NCI-H2196 treated with DMSO at 0.1 percent for 48 hours (cell line): ENCODE data around the gene CHORDC1.
A peak's percentile ranks its signal among the peaks of the same experiment; 100 is the strongest.
"Not testable (repeated sequence)": the region's sequence is repeated elsewhere in the genome, so short reads cannot be mapped to it uniquely, and the experiment has no call there.

Source experiments
- DNase-seq: peaks from one replicate; lab custom pipeline; 2025; ENCODE audit not compliant: unreplicated experiment; lab: John Stamatoyannopoulos, UW

Gene CHORDC1

DNA sequence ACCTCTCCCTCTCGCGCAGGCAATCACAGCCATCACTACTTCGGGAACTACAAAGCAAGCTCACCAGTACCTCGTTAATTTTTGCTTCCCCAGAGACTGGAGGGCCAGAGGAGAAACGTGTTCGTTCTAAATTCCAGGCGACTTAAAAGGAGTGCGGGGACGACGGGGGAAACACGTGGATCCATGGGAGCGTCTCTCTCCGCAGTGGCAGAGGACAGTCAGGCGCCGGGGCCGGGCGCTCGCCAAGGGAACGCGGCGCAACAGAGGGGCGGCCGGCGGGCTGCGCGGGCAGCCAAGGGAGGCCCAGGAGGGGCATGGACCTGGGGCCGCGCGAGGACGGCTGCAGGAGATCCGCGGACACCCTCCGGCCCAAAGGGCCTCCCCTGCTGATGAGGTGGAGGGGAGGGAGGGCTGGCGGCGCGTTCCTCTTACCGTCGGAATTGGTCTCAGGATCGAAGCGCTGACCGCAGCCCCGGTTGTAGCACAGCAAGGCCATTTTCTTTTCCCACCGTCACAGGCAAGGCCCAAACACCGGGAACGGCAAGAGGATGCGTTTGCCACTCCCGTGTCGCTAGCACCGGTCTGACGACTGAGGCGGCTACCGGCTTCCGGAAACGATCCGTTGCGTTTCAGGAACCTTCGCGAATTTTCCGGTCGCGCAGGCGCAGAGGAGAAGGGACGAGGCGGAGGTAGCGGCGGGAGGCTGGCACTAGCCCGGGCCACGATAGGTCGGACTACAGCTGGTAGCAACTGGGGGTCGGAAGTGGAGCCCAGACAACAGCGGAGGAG lies at the start of gene CHORDC1:
Gene CHORDC1, minus strand, starts transcription at position 591 of the 789 bp plus-strand sequence. Its CDS starts 95 bp downstream, at position 496.
- peak; percentile 78 for DNase-seq

DNA sequence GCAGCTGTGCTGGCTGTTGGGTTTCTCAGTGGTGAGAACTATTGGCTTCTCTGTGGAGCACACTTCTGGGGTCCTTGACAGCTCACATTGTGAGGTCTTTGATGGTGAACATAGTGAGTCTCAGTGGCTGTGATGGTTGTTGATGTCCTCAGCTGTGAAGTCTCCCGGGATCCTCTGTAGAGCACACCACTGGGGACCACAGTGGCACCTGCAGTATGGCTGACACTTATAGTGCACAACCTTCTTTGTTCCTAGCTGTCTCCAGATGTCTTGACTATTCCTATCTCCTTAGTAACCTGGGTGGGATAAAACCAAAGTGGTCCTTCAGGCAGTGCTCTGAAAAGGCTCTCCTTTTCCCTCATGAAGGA lies 34.3 kb upstream of the CHORDC1 start:
- no peak for DNase-seq

DNA sequence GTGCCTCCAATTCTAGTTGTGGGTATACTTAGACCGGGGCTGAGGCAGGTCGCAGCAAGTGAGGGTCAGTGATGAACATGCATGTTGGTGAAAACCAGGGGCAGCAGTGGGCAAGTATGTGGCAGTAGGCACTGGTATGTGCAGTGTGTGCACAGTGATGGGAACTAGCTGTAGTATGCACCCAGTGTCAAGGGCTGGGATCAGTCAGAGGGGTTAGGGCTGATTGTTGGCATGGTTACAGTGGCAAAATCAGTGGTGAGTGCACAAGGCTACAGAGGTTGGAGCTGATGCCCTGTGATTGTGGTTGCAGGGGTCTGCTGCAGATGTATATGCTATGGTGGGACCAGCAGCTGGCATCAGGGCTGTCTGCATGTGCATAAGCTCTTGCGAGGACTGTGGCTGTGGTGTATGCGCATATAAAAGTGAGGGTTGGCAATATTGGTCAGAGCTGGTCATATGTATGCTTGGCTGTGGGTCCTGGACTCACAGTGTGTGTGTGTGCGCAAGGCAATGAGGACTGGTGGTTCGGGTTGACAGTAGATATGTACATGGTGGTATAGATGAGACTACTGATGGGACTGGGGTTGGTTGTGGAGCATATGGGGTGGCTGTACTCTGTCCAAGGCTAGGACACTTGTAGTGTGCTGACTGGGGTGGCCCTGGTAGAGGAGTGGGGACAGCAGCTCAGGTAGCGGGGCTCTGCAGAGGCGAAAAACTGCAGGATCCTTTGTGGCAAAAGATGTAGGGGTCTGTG lies 33.7 kb upstream of the CHORDC1 start:
- no peak for DNase-seq

DNA sequence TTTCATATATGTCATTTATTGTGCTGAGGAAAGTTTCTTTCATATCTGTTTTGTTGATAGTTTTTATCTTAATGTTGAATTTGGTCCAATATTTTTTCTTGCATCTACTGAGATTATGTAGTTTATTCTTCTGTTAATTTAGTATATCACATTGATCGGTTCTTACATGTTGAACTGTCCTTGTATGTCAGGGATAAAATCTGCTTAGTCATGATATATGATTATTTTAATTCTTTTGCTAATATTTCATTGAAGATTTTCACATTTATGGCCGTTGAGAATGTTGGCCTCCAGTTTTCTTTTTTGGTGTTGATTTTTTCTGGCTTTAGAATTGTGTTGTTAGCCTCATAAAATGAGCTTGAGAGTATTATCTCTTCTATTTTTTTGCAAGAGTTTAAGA lies 31.2 kb upstream of the CHORDC1 start:
- DNase-seq: no peak

DNA sequence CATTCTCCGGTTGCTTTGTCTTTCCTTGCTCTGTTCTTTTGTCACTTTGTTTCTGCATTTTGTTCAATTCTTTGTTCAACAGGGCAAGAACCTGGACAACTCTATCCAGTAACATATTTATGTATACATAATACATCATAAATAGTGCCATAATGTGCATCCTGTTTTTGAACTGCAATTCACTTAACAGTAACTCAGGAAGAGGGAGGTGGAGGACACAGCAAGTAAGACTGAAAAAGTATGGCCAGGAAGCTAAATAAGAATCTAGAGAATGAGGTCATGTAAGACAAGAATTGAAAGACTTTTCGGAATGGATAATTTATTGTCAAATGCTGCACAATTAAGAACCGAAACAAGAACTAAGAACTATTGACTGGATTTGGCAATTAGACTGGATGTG lies 29.2 kb upstream of the CHORDC1 start:
- no peak for DNase-seq

DNA sequence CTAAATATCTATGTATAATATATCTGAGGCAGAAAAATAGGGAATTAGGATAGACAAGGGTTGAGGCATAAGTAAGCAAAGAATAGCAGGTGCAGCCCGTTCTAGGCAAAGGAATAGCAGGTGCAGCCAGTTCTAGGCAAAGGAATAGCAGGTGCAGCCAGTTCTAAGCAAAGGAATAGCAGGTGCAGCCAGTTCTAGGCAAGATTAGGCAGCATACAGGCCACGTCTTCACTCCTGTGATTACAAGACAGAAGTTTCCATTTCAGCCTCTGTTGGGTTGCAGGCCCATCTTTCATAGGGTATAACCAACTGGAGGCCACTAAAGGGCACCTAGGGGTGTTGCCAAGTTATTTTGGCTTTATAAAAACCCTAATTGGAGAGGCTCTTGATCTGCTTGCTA lies 28.8 kb upstream of the CHORDC1 start:
- no peak for DNase-seq

DNA sequence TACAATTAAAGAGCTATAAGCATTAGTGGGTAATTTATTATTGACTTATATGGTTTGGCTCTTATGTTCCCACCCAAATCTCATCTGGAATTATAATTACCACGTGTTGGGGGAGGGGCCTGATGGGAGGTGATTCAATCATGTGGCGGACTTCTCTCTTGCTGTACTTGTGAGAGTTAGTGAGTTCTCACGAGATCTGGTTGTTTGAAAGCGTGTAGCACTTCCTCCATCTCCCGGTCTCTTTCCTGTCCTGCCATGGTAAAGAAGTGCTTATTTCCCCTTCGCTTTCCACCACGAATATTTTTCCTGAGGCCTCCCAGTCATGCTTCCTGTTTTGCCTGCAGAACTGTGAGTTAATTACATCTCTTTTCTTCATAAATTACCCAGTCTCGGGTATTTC lies 28.1 kb upstream of the CHORDC1 start:
- no peak for DNase-seq

DNA sequence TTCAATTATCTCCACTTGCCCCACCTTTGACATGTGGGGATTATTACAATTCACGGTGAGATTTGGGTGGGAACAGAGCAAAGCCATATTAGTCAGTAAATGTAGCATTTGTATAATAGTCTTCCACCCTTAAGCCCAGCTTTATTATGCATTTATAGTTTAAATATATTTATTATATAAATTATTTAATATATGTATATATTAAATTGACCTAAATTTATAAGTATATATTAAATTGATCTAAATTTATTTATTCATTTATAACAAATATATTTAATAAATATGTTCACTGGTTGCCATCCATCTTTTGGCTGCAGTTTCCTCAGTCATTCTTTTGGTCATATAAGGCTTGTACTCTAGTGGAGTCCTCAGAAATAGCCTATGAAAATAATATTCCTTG lies 23.6 kb upstream of the CHORDC1 start:
- DNase-seq: no peak

DNA sequence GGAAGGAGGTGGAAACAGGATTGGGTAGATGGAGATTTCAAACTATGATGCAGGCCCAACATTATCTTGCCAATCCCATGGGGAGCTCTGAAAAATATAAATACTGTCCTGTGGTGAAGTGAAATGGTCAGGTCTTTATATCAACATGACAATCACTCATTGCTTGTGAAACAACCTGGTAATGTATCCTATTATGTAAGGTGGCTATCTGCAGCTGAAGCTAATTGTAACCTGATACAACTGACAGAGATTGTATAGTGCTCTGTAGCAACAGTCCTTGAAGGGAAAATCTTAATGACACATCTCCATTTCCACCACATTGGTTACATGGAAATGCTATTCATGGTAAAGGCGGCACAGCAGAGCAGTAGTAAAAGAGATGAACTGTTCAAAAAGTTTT lies 20.7 kb upstream of the CHORDC1 start:
- DNase-seq: no peak

DNA sequence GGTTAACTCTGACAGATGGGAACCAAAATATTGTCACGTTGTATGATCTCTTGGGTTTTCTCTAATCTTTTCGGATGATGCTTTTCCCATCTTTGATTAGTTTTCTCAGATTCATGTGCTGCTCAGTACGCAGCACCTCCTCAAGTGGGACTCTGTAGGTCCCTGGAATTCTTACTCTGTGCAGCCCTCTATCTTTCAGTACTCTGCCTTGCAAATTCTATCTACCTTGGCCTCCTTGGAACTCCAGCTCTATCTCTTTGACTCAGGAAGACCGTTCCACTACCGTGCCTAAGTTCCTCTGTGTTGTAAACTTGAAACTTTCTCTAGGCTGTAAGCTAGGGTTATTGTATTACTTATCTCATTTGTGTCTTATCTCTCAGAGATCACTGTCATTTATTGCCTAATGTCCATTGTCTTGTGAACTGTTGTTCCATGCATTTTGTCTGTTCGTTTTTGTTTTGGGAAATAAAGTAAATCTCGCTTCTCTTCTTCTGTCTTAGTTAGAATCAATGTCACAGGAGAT lies 20.1 kb upstream of the CHORDC1 start:
- no peak for DNase-seq

DNA sequence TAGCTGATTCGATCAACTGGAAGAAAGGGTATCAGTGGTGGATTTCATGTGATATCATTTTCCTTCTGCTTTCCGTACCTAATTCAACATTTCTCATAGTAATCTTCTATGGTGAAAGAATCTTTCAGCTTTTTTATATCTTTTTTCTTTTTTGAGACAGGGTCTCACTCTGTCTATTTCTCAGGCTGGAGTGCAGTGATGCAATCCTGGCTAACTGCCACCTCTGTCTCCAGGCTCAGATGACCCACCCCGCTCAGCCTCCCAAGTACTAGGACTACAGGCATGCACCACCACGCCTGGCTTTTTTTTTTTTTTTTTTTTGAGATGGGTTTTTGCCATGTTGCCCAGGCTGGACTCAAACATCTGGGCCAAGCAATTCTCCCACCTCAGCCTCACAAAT lies 18.6 kb upstream of the CHORDC1 start:
- no peak for DNase-seq

DNA sequence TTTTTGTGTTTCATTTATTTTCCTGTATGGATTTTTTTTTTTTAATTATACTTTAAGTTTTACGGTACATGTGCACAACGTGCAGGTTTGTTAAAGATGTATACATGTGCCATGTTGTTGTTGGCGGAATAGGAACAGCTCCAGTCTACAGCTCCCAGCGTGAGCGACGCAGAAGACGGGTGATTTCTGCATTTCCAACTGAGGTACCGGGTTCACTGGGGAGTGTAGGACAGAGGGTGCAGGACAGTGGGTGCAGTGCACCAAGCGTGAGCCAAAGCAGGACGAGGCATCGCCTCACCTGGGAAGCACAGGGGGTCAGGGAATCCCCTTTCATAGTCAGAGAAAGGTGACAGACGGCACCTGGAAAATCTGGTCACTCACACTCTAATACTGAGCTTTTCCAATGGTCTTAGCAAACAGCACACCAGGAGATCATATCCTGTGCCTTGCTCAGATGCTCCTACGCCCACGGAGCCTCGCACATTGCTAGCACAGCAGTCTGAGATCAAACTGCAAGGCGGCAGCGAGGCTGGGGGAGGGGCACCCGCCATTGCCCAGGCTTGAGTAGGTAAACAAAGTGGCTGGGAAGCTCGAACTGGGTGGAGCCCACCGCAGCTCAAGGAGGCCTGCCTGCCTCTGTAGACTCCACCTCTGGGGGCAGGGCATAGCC lies 17.3 kb upstream of the CHORDC1 start:
- DNase-seq: not testable (repeated sequence)

DNA sequence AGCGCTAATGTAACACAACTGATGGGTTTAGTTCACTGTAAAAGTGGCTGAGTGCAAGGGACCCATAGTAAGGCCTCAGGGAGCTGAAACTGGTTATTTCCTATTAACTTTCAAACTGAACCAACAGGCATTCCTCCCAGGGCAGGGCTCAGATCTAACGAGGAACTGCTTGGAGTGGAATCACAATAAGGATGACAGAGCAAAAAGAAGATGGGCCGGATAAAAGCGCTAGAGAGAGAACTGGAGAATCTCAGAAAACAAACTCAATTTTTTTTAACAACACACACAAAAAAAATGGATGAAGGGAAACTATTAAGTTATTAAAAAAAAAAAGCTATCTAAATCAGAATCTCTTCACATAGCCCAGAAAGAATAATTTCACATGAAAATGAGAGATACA lies 14.2 kb upstream of the CHORDC1 start:
- DNase-seq: no peak

DNA sequence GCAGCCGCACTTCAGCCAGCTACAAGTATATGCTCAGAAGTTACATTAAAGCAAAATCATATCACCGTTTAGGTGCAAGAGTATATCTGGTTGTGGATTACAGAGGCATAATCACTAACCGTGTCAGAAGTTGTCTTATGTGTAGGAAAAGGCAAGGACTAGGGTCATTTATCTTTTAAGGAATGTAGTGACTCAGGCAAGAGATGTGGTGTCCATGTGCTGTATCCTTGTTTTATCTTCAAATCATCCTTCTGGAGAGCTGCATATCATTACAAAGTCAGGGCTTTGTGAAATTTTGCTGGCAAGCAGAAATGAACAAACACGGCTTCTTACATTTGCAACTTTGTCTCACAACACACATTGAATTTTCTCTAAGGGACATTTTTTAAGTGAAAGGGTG lies 12.7 kb upstream of the CHORDC1 start:
- no peak for DNase-seq

DNA sequence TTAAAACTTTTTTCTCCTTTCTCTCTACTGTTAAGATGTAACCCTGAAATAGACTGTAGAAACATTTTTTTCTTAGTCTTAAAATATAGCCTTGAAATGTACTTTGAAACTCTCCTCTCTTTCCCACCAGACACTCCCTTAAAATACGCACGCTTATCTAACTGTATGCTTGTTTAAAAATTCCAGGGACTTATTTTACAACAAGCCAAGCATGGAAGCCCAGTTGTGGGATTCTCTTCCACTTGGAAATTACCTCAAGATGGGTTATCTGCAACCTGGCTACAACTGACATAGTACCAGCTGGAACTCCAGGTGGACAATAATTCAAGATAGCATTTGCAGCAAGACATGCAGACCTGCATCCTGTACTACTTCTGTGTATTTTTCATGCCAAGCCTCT lies 12.1 kb upstream of the CHORDC1 start:
- no peak for DNase-seq

DNA sequence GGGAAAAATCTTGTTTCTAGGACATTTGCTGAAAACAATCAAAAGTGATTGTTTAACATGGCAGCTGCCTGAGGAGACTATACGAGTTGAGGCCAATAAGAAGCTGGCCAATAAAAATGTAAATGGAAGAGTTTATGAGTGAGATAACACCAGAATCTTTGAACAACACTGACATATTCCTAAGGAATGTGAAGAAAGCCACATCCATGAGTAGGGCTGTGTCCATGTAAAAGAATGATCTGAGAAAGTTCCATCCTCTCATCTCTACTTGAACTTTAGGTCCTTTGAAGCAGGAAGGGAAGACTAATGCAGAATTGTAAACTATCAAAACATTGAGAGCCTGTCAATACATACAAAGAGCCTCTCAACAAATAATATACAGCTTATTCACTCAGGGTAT lies 6.9 kb upstream of the CHORDC1 start:
- no peak for DNase-seq

DNA sequence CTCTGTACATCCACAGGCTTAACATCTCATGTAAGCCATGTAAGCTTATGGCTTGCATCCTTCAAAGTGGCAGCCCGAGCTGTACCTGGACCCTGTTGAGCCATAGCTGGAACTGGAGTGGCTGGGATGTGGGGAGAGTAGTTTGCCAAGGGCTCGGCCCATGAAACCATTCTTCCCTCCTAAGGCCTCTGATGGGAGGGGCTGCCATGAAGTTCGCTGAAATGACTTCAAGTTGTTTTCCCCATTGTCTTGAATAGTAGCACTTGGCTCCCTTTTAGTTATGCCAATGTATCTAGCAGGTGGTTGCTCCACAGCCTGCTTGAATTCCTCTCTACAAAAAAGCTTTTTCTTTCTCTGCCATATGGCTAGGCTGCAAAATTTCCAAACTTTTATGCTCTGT lies 5.2 kb upstream of the CHORDC1 start:
- no peak for DNase-seq

DNA sequence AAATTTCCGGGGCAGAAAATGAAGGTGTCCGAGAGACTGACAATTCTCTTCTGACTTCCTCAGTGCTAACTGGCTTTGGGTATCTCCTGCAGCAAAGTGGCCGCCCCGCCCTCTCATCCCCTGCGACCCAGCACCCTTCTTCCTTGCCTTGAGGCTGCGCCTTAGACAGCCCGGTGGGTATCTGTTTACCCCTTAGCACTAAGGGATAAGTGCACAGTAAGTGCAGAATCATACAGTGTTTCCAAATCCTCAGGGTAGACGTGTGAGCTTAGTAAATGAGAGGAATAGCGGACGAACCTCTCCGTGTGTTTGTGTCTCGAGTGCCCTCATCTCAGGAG lies 368 bp upstream of the CHORDC1 start:
- no peak for DNase-seq

DNA sequence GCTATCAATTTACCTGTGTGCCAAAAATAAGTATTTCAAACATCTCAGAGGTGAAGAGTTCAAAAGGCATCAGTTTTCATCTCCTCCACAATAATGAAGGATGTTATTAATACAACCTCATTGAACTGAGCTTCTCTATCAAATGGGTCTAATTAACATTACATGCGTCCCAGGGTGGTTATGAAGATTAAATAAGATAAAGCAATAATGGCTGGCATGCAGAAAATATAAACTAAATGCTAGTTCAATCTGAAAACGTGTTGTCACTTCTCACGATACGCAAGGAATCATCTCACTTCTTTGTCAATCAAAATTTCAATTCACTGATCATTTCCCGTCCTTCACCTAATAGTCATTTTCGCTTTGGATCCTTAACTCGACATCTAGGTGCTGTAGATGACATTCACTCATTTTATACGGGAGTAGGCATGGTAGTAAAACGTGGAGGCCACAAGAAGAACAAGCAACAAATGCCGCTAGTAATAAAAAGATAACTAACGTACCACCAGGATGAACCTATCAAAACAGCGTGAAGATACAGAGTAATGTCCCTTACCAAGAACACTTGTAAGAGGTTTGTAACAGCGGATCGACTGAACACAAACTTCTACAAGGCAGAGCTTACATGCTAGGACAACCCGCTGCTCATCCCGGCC lies 918 bp downstream of the CHORDC1 start:
- no peak for DNase-seq

DNA sequence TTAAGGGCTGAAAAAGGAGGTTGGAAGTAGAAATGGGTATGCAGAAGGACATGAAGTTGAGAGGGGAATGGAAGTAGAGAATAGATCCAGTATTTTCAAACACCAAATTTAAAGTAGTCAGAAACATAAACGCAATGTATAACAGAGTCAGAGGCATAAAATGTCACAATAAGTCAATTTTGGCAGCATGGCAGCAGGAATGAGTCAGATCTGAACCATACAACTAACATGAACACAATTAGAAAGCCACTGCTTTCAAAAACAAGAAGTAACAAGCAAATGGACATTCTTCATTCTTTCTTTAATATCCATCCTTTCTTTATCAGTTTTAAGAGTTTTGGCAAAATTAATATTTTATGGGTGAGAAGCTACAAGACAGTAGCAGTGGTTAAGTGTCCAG lies 2.5 kb downstream of the CHORDC1 start:
- DNase-seq: no peak

DNA sequence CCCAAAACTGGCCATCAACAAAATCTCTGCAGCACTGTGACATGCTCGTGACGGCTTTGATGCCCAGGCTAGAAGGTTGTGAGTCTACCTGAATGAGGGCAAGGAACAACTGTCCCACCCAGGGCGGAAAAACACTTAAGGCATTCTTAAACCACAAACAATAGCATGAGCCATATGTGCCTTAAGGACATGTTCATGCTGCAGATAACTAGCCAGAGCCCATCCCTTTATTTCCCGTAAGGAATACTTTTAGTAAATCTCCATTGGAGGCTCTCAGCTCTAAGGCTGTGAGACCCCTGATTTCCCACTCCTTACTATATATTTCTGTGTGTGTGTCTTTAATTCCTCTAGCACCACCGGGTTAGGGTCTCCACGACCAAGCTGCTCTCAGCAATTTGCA lies 3.4 kb downstream of the CHORDC1 start:
- DNase-seq: no peak
